Upper lobe of right lung (tissue), 1 donor: ENCODE measurements around the gene CCNF. TPM values are rescaled to one million over a fixed set of nuclear protein-coding genes. Genes with fewer than 3 reads are reported as not detected.
A peak's percentile ranks its signal among the peaks of the same experiment; 100 is the strongest.

Experiments
- ATAC-seq: fragments of 200-7000 bp; cut with Tn5 transposase; one replicate; pipeline ENCODE4 v1.9.1; 2020; ENCODE audit warnings: mild to moderate bottlenecking, moderate library complexity
- DNase-seq: peaks from one replicate; pipeline ENCODE4 v3.0.0-alpha.2; 2020
- H3K27ac ChIP-seq: fragments of 200-600 bp; one replicate; pipeline ENCODE4 v1.8.0; 2022
- H3K27me3 ChIP-seq: fragments of 200-600 bp; one replicate; pipeline ENCODE4 v1.8.0; 2022; ENCODE audit warnings: mild to moderate bottlenecking
- H3K36me3 ChIP-seq: fragments of 200-600 bp; one replicate; pipeline ENCODE4 v1.8.0; 2022
- H3K4me1 ChIP-seq: fragments of 200-600 bp; one replicate; pipeline ENCODE4 v1.8.0; 2022
- H3K4me3 ChIP-seq: fragments of 200-600 bp; one replicate; pipeline ENCODE4 v1.8.0; 2022; ENCODE audit warnings: mild to moderate bottlenecking
- H3K9me3 ChIP-seq: fragments of 200-600 bp; one replicate; pipeline ENCODE4 v1.8.0; 2022
- intact Hi-C: fragments of 100-400 bp; cut with DNase I; formaldehyde crosslinking; loops from one replicate; pipeline ENCODE4 v1.11.0; 2022
- total RNA-seq: library from RNA; stranded (reverse); fragmentation: NEBNext Ultra II Directional; extraction: Animal tissue kit (Norgen Biotek cat#: 25700); gene quantifications from one replicate; pipeline ENCODE4 v1.2.1, GENCODE V29; 2021
- TF ChIP-seq, protein P1 (sequence below): fragments of 200-600 bp; IDR thresholded peaks from one replicate; pipeline ENCODE4 v1.8.0; 2022; ENCODE audit warnings: antibody characterized with exemption
- donor health status: DM: no; HTN: yes; CAD: no; lungs with severe emphysema.

The CCNF gene
- total RNA-seq, 1 donor from 2014 or later, result 3.6 TPM

DNA sequence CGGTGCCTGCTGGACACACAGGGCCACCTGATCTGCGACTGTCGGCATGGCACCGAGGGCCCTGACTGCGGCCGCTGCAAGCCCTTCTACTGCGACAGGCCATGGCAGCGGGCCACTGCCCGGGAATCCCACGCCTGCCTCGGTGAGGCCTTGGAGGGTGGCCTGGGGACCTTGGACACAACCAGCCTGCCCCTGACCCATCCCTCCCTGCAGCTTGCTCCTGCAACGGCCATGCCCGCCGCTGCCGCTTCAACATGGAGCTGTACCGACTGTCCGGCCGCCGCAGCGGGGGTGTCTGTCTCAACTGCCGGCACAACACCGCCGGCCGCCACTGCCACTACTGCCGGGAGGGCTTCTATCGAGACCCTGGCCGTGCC is 43.2 kb downstream of the CCNF start:
- intact Hi-C loops, result no loop called here
- H3K27me3 ChIP-seq, result peaks cover 45% of the 10 kb centered on the region
- DNase-seq (no peak), ATAC-seq (no peak)
- peaks cover 47% of the 10 kb centered on the region for H3K4me1 ChIP-seq
- H3K36me3 ChIP-seq, result no peaks in the 10 kb centered on the region
- no peaks in the 10 kb centered on the region for H3K9me3 ChIP-seq
- no peak overlapping the region for H3K4me3 ChIP-seq
- no peak overlapping the region for H3K27ac ChIP-seq
- TF ChIP-seq, protein P1, sequence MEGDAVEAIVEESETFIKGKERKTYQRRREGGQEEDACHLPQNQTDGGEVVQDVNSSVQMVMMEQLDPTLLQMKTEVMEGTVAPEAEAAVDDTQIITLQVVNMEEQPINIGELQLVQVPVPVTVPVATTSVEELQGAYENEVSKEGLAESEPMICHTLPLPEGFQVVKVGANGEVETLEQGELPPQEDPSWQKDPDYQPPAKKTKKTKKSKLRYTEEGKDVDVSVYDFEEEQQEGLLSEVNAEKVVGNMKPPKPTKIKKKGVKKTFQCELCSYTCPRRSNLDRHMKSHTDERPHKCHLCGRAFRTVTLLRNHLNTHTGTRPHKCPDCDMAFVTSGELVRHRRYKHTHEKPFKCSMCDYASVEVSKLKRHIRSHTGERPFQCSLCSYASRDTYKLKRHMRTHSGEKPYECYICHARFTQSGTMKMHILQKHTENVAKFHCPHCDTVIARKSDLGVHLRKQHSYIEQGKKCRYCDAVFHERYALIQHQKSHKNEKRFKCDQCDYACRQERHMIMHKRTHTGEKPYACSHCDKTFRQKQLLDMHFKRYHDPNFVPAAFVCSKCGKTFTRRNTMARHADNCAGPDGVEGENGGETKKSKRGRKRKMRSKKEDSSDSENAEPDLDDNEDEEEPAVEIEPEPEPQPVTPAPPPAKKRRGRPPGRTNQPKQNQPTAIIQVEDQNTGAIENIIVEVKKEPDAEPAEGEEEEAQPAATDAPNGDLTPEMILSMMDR, result no peak

DNA sequence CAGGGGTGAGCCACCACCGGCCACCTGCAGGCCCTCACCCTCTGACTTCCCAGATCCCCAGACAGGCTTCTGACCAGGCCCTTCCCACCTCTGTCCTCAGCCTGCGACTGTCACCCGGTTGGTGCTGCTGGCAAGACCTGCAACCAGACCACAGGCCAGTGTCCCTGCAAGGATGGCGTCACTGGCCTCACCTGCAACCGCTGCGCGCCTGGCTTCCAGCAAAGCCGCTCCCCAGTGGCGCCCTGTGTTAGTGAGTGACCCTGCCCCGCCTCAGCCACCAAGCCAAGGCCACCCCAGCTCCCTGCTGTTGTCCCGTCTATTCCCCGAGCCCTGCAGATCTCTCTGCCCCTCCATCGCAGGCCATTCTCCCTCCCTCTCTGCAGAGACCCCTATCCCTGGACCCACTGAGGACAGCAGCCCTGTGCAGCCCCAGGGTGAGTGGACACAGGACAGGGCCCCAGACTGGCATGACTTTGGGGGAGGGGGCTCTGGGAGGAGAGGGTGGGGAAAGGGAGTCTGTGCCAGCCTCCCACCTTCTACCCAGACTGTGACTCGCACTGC is 43.7 kb downstream of the CCNF start:
- no peak for DNase-seq
- no peak overlapping the region for H3K4me3 ChIP-seq

DNA sequence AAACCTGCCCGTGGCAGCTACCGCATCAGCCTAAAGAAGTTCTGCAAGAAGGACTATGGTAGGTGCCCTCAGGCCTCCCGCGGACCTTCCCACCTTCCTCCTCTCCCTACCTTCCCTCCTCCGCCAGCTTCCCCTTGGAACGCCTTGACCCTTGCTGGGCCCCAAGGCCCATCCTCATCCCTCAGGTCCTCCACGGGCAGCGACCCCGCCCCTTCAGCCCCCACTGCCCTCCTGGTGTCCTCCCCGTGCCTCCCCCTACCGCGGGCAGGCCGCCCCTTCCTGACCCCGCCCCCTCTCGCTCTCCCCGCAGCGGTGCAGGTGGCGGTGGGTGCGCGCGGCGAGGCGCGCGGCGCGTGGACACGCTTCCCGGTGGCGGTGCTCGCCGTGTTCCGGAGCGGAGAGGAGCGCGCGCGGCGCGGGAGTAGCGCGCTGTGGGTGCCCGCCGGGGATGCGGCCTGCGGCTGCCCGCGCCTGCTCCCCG is 44.2 kb downstream of the CCNF start:
- H3K27ac ChIP-seq, result no peak overlapping the region
- no peaks in the 10 kb centered on the region for H3K9me3 ChIP-seq
- ATAC-seq (no peak), DNase-seq (no peak)
- H3K36me3 ChIP-seq, result no peaks in the 10 kb centered on the region
- peaks cover 40% of the 10 kb centered on the region for H3K27me3 ChIP-seq
- peaks cover 44% of the 10 kb centered on the region for H3K4me1 ChIP-seq
- intact Hi-C loops, result no loop called here
- TF ChIP-seq, protein P1, result no peak
- H3K4me3 ChIP-seq, result peak overlapping the region; percentile 37

More for the DNA sequence above, 43.7 kb downstream of the CCNF start:
- H3K36me3 ChIP-seq, result no peaks in the 10 kb centered on the region
- TF ChIP-seq, protein P1, result no peak
- H3K9me3 ChIP-seq, result no peaks in the 10 kb centered on the region
- peaks cover 49% of the 10 kb centered on the region for H3K4me1 ChIP-seq
- H3K27me3 ChIP-seq, result peaks cover 42% of the 10 kb centered on the region
- intact Hi-C loops, result no loop called here
- no peak overlapping the region for H3K27ac ChIP-seq
- ATAC-seq, result no peak

DNA sequence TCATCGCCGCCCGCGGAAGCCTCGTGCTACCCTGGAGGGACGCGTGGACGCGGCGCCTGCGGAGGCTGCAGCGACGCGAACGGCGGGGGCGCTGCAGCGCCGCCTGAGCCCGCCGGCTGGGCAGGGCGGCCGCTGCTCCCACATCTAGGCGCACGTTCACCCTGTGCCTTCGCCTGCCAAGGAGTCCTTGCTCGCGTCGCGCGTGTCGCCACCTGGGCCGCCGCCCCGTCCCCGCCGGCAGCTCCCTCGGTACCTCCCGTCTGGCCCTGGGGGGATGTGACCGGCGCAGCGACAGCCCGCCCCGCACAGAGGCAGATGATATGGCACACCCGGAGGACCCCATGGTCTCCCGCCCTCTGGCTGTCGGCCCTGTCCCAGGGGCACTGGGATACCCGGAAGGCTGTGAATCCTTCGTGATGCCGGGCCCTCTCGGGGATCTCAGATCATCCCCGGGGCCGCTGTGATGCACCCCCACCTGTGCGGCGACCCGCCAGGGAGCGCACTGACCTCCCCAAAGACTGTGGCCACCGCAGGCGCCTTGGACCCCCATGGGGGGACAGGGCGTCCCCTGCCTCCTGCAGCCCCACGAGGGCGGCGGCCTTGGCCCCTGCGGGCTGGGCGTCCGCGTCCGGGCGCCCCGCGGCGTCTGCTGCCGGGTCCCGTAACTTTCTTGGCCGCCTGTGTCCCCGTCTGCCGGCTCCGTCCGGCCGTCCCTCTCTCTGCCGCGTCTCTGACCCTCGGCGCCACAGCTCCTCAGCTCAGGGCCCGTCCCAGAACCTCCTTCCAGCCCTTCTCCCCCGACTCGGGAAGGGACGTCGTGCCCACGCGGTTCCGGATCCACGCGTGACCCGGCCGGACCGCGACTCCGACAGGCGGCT is 45.0 kb downstream of the CCNF start:
- intact Hi-C loops, result no loop called here
- ATAC-seq (peak; percentile 73), DNase-seq (peak; percentile 81)
- no peaks in the 10 kb centered on the region for H3K36me3 ChIP-seq
- TF ChIP-seq, protein P1, result peak; percentile 44
- H3K4me1 ChIP-seq, result peaks cover 37% of the 10 kb centered on the region
- H3K9me3 ChIP-seq, result no peaks in the 10 kb centered on the region
- peak overlapping the region; percentile 70 for H3K4me3 ChIP-seq
- H3K27ac ChIP-seq, result peak overlapping the region; percentile 88
- H3K27me3 ChIP-seq, result peaks cover 34% of the 10 kb centered on the region

DNA sequence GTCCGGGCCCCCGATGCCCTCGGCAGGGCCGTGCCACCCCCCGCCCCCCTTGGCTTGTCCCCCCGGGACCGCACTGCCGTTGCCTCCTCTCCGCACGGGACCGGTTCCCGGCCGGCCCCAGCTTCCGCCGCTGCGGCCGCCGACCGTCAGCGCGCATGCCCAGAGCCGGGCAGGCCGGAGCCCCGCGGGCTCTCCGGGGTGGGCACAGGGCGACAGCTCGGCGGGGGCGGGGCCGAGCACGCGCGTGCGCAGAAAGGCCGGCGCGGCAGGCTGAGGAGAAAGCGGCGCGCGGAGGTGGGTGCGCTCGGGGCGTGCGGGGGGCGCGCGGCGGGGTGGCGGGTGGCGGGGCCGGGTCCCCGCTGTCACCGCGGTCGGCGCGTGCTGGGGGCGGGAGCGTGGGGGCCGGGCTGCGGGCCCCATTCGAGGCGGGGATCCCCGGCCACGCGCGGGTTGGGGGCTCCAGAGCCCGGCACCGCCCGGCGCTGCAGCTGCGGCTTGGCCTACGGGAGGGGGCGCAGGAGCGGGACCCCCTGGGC is 45.7 kb downstream of the CCNF start, which contains the start of gene TBC1D24:
Gene TBC1D24 (plus strand): TSS at position 251 of the 536 bp plus-strand sequence. CDS start 21,022 bp downstream, outside the sequence.
- Histone ChIP-seq H3K27me3 (peaks cover 29% of the 10 kb centered on the region), H3K9me3 (no peaks in the 10 kb centered on the region), H3K4me1 (peaks cover 33% of the 10 kb centered on the region), H3K27ac (peak within 1 kb of the TSS; percentile 88), H3K36me3 (no peaks in the 10 kb centered on the region), H3K4me3 (peak within 1 kb of the TSS; percentile 70)
- DNase-seq, result peak; percentile 95
- TF ChIP-seq, protein P1, result no peak
- intact Hi-C loops, result no loop called here
- ATAC-seq, result peak; percentile 89
